RCC 7860 (cell line): ENCODE results near the gene CAPZA3.
A peak's percentile ranks its signal among the peaks of the same experiment; 100 is the strongest.
"Not testable (repeated sequence)": the region's sequence is repeated elsewhere in the genome, so short reads cannot be mapped to it uniquely, and the experiment has no call there.

Experiments used
- DNase-seq: peaks from one replicate; pipeline ENCODE4 v3.0.0-alpha.2; 2015; ENCODE audit warnings: low spot score
- FAIRE-seq: peaks from 2 replicates; lab custom pipeline; 2012; peaks lifted over from hg19 to GRCh38; lab: Jason Lieb, UNC

Gene CAPZA3, protein sequence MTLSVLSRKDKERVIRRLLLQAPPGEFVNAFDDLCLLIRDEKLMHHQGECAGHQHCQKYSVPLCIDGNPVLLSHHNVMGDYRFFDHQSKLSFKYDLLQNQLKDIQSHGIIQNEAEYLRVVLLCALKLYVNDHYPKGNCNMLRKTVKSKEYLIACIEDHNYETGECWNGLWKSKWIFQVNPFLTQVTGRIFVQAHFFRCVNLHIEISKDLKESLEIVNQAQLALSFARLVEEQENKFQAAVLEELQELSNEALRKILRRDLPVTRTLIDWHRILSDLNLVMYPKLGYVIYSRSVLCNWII

DNA sequence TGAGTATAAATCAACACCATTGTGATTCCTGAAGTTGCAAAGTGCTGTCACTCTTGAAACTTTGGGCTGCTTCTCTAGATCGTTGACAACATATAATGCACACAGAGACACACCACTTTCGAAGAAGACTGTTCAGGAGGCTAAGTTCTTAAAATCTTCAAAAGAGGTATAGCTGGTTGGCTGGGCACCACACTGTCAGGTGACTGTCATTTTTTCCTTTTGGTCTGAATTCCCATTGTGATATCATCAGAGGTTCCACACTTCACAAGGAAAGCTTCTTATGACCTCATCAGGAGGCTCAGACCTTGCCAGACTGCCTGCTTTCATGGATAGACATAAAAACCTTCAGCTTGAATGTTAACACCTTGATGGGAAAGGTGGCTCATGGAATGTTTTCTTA, at the start of gene CAPZA3, which contains the start of gene PLCZ1:
Gene CAPZA3 (plus strand): TSS at position 301 of the 400 bp plus-strand sequence. CDS start 150 bp downstream, outside the sequence.
Gene PLCZ1 (minus strand): TSS at position 194 of the 400 bp plus-strand sequence. CDS start 641 bp downstream, outside the sequence.
- FAIRE-seq (no peak), DNase-seq (no peak)

DNA sequence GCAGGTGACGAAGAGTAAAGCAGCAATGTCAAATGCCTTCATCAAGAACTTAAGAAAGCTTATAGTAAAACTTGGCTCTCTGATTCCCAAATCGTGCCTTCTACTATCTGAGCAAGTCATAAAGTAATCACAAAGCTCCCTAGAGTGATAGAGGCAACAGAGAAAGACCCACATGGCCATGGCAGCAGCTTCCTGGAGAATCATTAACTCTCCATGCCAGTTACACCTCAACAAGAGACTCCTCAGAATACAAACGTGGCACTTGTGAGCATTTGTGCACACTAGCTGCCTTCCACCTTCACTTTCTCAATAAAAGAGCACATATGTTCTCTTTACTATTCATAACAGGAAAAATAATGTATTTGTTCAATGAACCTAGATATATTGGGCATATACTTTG, 48.1 kb upstream of the CAPZA3 start:
- DNase-seq = peak; percentile 35

DNA sequence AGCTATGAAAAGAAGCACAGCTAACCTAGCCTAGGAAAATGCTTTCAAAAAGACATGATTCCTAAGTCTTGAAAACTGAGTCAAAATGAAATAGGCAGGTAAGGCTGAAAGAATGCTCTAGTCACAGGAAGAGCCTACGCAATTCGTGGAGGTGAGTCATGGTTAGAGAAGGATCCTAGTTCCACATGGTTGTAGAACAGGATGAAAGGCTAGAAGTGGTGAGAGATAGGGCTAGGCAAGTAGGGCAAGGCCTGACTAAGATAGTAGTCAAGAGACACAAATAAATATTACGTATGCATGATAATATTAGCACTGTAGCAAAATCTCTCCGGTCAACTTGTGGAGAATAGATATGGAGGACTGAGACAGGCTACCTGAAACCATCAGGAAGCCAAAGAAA, 47.3 kb upstream of the CAPZA3 start:
- FAIRE-seq = peak; percentile 80
- peak; percentile 94 for DNase-seq

More for the DNA sequence above, 48.1 kb upstream of the CAPZA3 start:
- no peak for FAIRE-seq

DNA sequence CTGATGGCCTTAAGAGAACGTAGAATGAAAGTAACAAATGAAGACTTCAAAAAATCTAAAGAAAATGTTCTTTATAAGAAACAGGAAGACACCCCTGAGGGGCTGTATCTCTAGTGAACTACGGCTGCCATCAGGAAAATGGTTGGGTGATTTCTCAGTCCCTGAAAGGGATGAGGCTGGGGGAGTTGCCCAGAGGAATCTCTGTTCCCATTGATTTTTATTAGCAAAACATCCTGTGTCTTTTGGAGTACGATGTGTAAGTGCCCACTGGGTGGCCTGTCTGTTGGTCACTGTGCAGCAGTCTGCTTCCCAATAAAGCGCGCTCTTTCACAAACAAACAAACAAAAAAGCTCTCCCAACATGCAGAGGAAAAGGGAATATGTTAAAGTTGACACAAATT, 43.9 kb upstream of the CAPZA3 start:
- FAIRE-seq, DNase-seq: not testable (repeated sequence)

DNA sequence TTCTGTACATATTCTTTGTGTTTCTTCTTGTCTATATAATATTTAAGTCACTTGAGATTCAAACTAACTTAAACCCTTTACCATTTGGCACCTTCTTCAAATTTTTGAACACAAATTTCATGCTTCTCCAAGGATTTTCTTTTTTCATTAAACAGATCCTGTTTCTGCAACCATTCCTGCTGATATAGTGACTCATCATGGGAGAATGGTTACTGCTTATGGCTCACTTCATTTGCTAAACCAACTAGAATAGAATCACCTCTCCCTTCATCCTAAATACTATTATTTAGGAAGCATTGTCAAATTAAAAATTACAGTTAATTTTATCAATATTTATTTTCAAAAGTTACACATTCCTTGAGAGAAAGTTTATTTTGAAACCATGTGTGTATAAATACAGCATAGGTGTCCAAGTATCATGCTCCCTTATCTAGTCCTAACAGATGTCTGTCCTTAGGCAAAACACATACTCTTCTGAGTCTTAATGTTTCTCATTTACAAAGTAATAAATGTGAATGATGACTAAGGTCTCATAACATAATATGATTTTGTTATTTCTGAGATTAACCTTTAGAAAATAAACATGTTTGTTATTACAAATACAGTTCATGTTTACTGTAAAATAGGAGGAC, 40.8 kb upstream of the CAPZA3 start:
- DNase-seq (peak; percentile 28), FAIRE-seq (peak; percentile 89)

DNA sequence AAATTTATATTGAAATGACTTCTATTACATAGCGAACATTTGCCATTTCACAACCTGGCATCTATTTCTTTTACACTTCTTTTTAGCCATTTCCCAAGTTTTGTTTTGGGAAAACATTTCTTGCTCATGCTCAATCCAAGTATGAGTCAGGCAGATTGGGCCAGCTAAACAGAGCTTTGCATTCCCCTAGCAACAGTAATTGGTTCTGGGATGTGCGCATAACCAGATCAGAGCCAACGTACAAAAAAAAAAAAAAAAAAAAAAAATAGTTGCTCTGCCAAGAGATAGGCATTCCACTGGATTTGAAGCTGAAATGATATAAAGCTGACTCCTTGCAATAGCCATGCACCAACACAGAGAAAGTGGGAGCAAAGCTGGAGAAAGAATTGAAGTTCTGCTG, 37.6 kb upstream of the CAPZA3 start:
- FAIRE-seq = no peak

DNA sequence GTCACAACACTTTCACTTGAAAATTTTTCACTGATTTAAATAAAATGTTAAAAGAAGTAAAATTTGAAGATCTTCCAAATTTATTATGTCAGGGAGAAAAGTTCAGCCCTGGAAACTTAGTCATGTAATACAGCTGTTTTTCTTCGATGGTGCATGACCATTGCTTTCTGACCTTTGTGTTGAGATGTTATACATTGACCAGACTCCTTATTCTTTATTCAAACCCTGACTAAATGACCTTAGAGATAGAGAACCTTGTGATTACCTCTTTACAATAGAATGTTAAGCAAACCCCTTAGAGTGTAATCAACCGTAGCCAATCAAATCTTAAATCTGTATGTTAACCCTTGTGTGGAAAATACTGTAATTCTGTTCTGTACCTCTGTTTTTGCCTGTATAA, 34.6 kb upstream of the CAPZA3 start:
- FAIRE-seq (peak; percentile 98), DNase-seq (peak; percentile 82)

More for the DNA sequence above, 37.6 kb upstream of the CAPZA3 start:
- DNase-seq = peak; percentile 11

DNA sequence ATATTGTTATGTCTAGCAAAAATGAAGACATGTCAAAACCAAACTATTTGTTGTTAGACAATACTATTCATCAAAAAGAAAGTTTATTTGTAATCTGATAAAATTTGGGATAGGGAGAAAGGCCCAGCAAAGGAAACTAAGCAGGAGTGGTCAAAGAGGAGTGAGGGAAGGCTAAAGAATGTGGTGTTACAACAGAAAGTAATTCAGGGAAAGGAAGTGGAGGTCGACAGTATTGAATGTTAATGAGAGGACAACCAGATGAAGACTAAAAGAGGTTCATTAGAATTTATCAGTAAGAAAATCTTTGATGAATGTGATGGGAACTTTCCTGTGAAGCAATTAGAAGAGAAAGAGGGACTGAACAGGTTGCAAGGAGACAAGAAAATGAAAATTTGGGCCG, 34.0 kb upstream of the CAPZA3 start:
- DNase-seq (peak; percentile 26), FAIRE-seq (no peak)

DNA sequence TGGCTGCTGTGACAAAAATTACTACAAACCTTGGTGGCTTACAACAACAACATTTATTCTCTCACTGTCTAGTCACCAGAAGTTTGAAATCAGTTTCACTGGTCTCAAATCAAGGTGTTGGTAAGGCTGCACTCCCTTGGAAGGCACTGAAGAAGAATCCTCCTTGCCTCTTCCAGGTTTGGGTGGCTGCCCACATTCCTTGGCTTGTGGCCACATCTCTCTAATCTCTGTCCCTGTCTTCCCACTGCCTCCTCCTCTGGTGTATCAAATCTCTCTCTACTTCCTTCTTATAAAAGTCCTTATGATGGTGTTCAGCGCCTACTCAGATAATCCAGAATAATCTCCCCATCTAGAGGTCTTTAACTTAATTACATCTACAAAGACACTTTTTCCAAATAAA, 31.1 kb upstream of the CAPZA3 start:
- no peak for FAIRE-seq
- DNase-seq = no peak

DNA sequence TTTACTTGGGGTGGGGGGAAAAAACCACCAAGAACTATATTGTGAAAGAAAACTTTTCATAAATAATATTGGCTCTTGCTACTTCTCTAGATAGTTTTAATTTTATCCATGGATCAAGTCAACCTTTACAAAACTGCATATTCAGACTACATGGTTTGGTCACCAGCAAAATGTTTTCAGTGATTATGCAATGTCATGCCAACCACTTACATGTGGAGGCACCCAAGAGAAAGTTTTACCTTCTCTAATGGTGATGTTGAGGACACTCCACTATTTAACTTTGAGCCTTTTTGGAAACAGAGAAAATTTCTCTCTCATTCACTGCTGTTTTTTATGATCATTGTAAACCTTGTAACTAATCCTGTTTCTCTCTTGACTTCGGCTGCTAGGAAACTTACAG, 21.7 kb upstream of the CAPZA3 start:
- FAIRE-seq (no peak), DNase-seq (no peak)

DNA sequence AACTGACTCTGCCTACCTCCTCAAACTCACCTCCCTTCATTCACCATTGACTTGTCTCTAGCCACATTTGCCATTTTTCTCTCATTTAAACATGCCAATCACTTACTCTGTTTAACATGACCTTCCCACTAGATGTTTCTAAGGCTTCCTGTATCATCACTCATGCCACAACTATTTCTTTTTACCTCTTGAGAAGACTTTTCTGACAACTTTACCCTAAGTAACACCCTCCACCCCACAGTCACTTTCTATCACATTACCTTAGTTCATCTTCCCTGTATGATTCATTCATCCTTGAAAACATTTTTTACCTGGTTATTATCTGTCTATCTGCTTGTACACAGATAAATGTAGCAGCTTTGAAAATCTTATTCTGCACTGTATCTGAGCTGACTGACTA, 19.5 kb upstream of the CAPZA3 start:
- FAIRE-seq = no peak
- DNase-seq = no peak

DNA sequence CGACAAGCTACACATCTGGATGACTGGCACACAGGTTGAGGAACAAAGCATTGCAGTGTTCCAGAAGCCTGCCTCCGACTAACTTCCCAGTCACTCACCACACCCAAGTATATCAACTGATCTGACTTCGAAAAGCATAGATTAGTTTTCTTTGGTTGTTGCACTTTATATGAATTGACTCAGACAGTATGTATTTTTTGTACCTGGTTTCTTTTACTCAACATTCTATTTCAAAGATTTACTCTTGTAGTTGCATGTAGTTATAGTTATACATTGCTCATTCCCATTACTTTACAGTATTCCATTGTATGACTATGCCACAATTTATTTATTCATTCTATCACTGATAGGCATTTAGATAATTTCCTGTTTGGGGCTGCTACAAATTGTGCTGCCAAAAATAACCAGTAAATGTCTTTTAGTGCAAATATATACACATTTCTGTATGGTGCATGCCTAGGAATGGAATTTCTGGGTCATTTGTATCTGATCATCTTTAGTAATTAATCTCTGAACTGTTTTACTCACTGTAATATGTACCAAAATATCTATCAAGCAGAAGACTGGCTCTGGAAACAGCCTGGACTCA, 17.9 kb upstream of the CAPZA3 start:
- DNase-seq = no peak
- no peak for FAIRE-seq

DNA sequence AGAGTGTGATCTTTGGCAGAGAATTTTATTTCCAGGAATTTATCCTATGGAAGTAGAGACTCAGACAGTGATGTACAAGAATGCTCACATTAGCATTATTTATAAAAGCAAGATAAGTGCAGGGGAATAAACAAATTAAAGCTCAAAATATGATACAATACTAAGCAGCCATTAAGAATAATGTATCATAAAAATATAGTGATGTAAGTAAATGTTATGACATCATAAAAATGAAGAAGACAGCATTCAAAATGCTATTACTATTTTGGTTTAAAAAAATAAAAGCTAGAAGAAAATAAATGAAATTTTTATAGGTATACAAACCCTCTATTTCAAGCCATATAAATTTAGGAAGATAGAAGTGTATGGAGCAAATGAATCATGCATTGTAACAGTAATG, 17.2 kb upstream of the CAPZA3 start:
- DNase-seq (no peak), FAIRE-seq (no peak)

DNA sequence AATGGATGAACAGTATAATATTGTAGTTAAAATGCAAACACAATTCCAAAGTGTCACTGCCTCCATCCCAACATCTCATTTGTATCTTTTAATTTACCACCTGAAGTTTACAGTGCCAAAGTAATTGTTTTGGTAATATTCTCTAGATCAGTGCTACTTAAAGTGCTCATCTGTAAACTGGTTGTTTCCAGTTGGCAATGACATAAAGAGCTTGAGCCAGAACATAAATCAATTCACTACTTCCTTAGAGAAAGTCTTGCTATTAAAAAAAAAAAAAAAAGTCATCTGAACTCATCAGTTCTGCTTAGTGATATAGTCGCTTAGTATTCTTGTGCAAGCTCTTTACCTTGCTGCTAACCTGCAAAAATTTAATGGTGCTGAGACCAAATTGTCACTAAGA, 16.5 kb upstream of the CAPZA3 start:
- FAIRE-seq = no peak
- DNase-seq = no peak

DNA sequence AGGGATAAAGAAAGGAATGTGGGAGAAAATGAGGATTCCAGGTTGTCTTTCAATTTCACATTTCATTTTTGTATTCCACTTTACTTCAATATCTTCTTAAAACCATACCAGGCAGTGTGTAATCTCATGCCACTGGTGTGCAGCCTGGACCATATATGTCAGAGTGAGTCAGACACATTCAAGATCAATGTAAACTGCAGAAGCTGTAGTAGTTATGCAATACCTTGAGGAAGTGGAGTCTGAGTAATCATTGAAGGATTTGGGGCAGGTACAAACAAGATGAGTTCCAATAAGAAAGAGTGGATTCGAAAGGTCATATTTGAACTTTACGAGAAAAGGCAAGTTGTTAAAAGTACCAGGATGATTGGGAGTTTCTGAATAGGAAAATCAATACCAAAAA, 14.2 kb upstream of the CAPZA3 start:
- DNase-seq (peak; percentile 69), FAIRE-seq (peak; percentile 60)

DNA sequence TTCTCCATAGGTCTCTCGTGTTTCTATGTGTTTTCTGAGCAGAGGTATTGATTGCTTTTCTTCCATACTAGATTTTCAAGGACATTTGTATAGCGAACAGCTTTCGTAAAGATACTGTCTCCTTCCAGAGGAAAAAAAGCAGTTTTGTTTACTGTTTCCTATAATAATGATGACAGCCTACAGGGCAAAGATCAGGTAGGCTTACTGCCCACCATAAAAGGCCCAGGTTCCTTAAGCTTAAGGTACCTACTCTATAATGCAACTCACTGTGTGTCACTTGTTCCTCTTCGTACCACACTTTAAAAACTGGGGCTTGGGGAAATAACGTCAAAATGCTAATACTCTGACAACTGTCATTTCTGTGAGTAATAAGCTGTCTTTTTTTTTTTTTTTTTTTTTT, 6.8 kb upstream of the CAPZA3 start:
- FAIRE-seq (no peak), DNase-seq (no peak)

DNA sequence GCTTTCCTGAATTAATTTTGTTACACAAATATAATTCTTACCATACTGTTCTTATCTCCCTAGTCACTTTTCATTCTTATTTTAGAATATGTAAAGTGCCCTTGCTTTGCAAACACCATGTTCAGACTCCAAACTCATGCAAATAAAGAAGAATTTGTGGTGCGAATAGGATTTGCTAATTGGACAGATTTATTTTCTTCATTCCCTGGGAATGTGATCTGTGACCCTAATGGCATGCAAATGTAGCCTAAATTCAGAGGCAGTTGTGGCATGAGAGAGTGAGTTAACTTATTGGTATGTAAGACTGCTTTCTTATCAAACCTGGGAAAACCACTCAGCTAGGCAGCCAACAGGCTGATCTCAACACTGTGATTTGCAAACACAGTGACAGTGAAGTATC, 10.0 kb downstream of the CAPZA3 start:
- peak; percentile 92 for FAIRE-seq
- DNase-seq = peak; percentile 88

DNA sequence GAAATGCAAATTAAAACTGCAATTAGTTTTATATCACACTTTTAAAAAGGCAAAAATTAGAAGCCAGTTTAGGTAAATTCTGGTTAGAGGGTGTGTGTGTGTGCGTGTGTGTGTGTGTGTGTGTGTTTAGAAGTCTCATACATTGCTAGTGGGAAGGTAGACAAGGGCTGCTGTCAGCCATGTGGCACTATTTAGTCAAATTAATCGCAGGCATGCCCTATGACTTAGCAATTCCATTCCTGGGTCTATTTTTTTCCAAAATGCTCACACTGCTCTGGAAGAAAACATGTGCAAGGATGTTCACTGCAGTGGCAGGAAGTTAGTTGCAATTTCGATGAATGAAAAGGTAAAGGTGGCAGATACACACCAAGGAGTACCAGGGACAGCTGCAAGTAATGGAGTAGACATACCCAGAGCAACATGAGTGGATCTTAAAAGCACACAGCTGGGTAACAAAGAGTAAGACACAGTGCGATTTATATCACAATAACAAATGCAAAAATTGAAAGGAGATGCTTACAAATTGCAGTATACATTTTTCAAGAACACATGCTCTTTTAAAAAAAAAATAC, 11.6 kb downstream of the CAPZA3 start:
- DNase-seq (no peak), FAIRE-seq (no peak)

DNA sequence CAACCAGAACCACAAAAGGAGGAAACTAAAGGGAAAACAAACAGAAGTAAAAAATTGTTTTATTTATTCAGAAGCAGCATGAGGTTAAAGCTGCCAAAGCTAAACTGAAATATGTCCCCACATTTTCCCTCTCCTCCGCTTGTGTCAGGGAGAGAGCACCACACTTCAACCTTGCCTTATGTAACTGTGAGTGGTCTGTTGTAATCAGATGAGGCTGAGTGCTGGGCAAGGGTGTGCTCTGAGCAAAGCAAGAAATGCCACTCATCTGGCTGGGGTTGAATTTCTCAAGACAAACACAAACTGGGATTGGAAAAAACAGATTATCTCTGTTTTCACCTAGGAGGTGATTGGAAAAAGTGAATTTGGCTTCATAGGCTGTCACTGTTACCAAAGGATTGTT, 12.2 kb downstream of the CAPZA3 start:
- no peak for DNase-seq
- FAIRE-seq = no peak

DNA sequence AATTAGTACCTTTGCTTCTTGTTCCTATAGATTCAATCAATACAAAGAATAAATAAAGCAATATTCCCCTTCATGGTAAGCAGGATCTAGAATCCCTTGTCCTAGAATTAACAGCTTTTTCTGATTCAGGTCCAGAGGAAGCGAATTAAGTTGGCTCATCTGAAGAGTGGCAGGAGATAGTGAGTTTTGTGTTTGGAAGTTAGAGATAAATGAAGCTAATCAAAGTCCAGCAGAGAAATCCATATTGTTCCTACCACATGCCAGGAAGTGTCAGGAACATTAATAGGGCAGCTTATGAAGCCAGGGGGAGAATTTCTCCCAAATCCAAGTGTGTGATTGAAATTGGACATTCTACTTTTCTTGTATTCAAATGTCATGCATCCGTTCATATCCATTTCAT, 13.9 kb downstream of the CAPZA3 start:
- DNase-seq (no peak), FAIRE-seq (no peak)

DNA sequence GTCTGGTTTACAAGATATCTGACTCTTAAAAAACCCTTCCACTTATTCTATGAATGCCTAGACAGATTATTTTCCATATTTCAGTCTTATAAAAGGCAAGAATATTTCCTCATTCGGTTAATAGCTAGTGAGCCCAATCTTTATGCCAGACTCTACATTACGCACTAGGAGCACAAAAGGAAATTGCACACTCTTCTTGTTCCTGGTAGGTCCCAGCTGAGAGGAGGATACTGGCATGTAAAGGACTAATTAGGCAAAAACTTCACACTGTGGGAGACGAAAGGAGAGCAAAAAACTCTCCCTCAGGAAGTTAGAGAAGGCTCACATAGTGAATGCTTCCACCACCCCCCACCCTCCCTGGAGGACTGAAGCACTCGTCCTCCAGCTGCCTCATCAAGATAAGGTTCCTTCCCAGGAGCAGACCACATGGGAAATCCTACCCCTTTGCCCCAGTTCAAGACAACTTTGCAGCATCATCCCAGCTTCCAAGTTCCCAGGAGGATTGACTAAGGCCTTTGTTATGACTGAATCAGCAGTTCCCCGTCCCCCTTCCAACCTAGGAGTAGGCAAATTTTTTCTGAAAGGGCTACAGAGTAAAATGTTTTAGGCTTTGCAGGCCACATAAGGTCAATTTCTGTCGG, 14.5 kb downstream of the CAPZA3 start:
- DNase-seq (peak; percentile 68), FAIRE-seq (no peak)
